HL-60/S4 (cell line): ENCODE data around the gene ZDHHC11.
"Not testable (repeated sequence)": the region's sequence is repeated elsewhere in the genome, so short reads cannot be mapped to it uniquely, and the experiment has no call there.

Source experiments
- in situ Hi-C: fragments of 300-500 bp; cut with MboI; formaldehyde crosslinking; loops from 2 replicates; pipeline ENCODE4 v1.14.3; 2022; ENCODE audit warnings: low sequenced_read_pairs

ZDHHC11 gene

GRCh38 chr5:750226-750625 is 100.6 kb downstream of the ZDHHC11 start:
- in situ Hi-C loops = not testable (repeated sequence)

DNA sequence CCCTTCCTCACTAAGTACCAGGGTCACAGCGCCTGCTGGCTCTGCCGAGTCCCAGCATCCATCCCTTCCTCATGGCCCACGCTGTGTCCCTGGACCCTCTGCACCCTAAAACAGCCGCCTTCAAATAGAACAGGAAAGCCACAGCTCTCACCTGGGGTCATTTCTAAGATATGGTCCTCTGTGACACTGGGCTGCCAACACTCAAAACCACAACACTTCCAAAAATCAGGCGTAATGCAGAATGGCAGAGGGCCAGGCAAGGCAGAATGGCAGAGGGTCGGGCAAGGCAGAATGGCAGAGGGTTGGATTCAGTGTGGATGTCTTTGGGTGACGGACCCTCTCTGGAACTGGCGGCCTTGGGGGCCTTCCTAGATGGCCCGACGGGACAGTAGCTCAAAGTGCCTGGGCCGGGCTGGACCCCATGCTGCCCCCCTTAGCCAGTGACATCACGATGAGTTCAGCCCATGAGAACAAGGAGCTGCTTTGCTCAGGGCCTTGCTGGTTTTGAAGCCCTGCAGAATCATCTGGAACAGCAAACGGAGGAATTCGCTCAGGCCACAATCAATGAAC is 101.6 kb downstream of the ZDHHC11 start:
- in situ Hi-C loops = no loop called here

DNA sequence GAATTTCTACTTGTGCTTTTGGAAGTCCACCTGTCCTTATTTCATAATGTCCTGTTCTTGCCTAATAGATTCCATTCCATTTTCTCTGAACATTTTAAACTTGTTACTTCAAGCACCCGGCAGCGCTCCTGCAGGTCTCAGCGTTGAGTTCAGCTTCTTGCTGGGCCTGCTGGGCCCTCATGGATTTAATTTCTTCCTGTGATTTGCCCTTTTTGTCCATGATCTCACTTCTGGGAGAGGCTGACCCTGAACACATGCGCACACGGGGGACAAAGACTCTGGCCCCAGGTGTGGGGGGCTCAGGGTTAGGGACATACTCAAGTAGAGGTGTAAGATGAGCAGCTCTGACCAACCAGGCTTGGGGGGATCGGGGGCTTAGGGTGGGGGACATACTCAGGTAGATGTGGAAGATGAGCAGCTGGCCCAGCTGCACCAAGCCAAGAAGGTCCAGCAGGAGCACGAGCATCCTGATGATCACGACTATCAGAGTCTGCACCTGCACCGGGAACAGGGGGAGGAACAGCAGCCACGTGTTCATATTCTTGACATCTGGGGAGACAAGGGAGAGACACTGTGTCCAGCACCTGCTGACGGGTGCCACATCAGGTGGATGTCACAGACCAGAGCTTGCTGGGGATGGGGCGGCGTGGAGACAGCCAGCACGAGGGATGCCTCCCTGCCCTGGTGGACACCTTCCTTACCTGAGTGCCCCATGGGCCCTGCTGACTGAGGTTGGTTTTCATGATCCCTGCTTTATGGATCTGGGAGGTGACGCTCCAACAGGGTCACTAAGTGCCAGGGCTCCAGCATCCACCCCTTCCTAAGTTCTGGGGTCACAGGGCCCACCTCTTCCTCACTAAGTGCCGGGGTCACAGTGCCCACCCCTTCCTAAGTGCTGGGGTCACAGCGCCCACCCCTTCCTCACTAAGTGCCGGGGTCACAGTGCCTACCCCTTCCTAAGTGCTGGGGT is 102.5 kb downstream of the ZDHHC11 start:
- in situ Hi-C loops = not testable (repeated sequence)

GRCh38 chr5:747303-747844 is 103.4 kb downstream of the ZDHHC11 start:
- in situ Hi-C loops = not testable (repeated sequence)

GRCh38 chr5:746258-746761 is 104.5 kb downstream of the ZDHHC11 start:
- in situ Hi-C loops = no loop called here
